HepG2 (cell line): ENCODE measurements around the gene MECR. TPM values are rescaled to one million over a fixed set of nuclear protein-coding genes. Genes with fewer than 3 reads are reported as not detected.

Source experiments
- ATAC-seq: fragments of 200-7000 bp; cut with Tn5 transposase; 3 replicates; pipeline ENCODE4 v1.9.1; 2020; ENCODE audit warnings: mild to moderate bottlenecking, moderate library complexity
- BruUV-seq: library from RNA; stranded (reverse); fragments of 400-500 nt; replicated peaks from 2 replicates; lab custom pipeline; 2021; lab: Mats Ljungman, UMichigan
- CTCF ChIA-PET: fragments of 300-600 bp; formaldehyde crosslinking; extraction: SDS; loops from one replicate; lab custom pipeline; 2021; ENCODE audit warnings: low total read pairs, inconsistent platforms, low intra/inter-chr PET ratio; lab: Yijun Ruan, JAX
- POLR2A ChIA-PET: fragments of 350-600 bp; sonication (Branson Sonifier 250); formaldehyde crosslinking; loops from one replicate; lab custom pipeline; 2020; ENCODE audit warnings: antibody characterized with exemption, inconsistent platforms; lab: Yijun Ruan, JAX
- DNase-seq: peaks from one replicate; pipeline ENCODE4 v3.0.0-alpha.2; 2015; ENCODE audit warnings: low spot score
- FAIRE-seq: peaks from 3 replicates; lab custom pipeline; 2011; peaks lifted over from hg19 to GRCh38; lab: Jason Lieb, UNC
- H2AFZ ChIP-seq: one replicate; pipeline ENCODE4 v1.6.1; 2011; ENCODE audit warnings: low read length, inconsistent platforms
- H3K27ac ChIP-seq: fragments of 300-600 bp; 3 replicates; pipeline ENCODE4 v1.8.0; 2011; ENCODE audit warnings: mixed run types, mild to moderate bottlenecking, mixed read lengths, low read length, inconsistent platforms; ENCODE audit not compliant: insufficient read depth; ENCODE audit errors: extremely low read length
- H3K27me3 ChIP-seq, 2 experiments: fragments of 200-600 bp in 1 of 2; 2 replicates in 1 of 2; 3 replicates in 1 of 2; pipeline versions ENCODE4 v1.6.0 to v1.8.0; 2011; ENCODE audit warnings: low read length in 2 of 2, mild to moderate bottlenecking in 2 of 2, moderate library complexity in 2 of 2, inconsistent platforms in 1 of 2; ENCODE audit not compliant: insufficient read depth in 2 of 2, control insufficient read depth in 1 of 2
- H3K36me3 ChIP-seq, 2 experiments: fragments of 200-600 bp in 1 of 2; replicated peaks in 1 of 2; 2 replicates in 1 of 2; 3 replicates in 1 of 2; pipeline versions ENCODE4 v1.5.1 to v1.8.0; 2011; ENCODE audit warnings: low read length in 2 of 2, inconsistent platforms in 1 of 2; ENCODE audit not compliant: insufficient read depth in 2 of 2, control insufficient read depth in 1 of 2
- H3K4me1 ChIP-seq: 2 replicates; pipeline ENCODE4 v1.5.1; 2012; ENCODE audit warnings: low read length, inconsistent platforms; ENCODE audit not compliant: insufficient read depth
- H3K4me2 ChIP-seq: 2 replicates; pipeline ENCODE4 v1.6.0; 2011; ENCODE audit warnings: low read depth, low read length, inconsistent platforms
- H3K4me3 ChIP-seq, 3 experiments: fragments of 200-600 bp in 1 of 3; sonication (generic), shearing (Covaris generic) in 1 of 3; replicated peaks in 1 of 3; 2 replicates each; pipeline ENCODE4 v1.5.1; 2011 to 2016; ENCODE audit warnings: low read length in 3 of 3, inconsistent platforms in 2 of 3, low read depth in 2 of 3, mild to moderate bottlenecking in 2 of 3, control low read depth in 1 of 3, mixed read lengths in 1 of 3; ENCODE audit not compliant: insufficient read depth in 1 of 3
- H3K79me2 ChIP-seq: one replicate; pipeline ENCODE4 v1.6.1; 2011; ENCODE audit warnings: low read length, inconsistent platforms; ENCODE audit not compliant: insufficient read depth
- H3K9ac ChIP-seq: 2 replicates; pipeline ENCODE4 v1.6.0; 2011; ENCODE audit warnings: mild to moderate bottlenecking, low read depth, low read length, inconsistent platforms; ENCODE audit not compliant: insufficient read depth
- H3K9me3 ChIP-seq: 2 replicates; pipeline ENCODE4 v1.5.1; 2012; ENCODE audit warnings: mild to moderate bottlenecking, low read length
- H4K20me1 ChIP-seq: 2 replicates; pipeline ENCODE4 v1.6.0; 2011; ENCODE audit warnings: inconsistent platforms, mild to moderate bottlenecking, low read length, moderate library complexity; ENCODE audit not compliant: insufficient read depth
- FOSL1 ChIP-seq: sonication (generic); formaldehyde crosslinking; IDR thresholded peaks from 2 replicates; pipeline ENCODE4 v1.9.0; 2021; ENCODE audit warnings: missing genetic modification reagents, borderline replicate concordance
- KLF16 ChIP-seq, 2 experiments: sonication (generic) in 1 of 2; formaldehyde crosslinking in 1 of 2; IDR thresholded peaks; 2 replicates each; pipeline versions ENCODE4 v1.6.1 to v1.8.0; 2016 to 2023; ENCODE audit warnings: missing genetic modification reagents in 2 of 2, missing compliant biosample characterization in 1 of 2
- MTA1 ChIP-seq: sonication (generic); formaldehyde crosslinking; IDR thresholded peaks from 2 replicates; pipeline ENCODE4 v1.4.0; 2020; ENCODE audit warnings: missing genetic modification reagents, mild to moderate bottlenecking, borderline replicate concordance
- RNF2 ChIP-seq: fragments of 450-650 bp; conservative IDR thresholded peaks from 2 replicates; pipeline ENCODE4 v1.6.1; 2016; ENCODE audit warnings: low read depth
- SRSF1 ChIP-seq: fragments of 200-400 bp; formaldehyde crosslinking; optimal IDR thresholded peaks from 2 replicates; pipeline ENCODE3; 2017; ENCODE audit warnings: mild to moderate bottlenecking, low read depth, low read length, moderate library complexity
- YY1 ChIP-seq: IDR thresholded peaks from 2 replicates; pipeline ENCODE4 v1.6.1; 2011; ENCODE audit warnings: low read length, low read depth, moderate library complexity, mild to moderate bottlenecking; ENCODE audit not compliant: insufficient read depth, insufficient replicate concordance
- ZNF263 ChIP-seq: sonication (generic); formaldehyde crosslinking; IDR thresholded peaks from 2 replicates; pipeline ENCODE4 v1.4.0; 2020; ENCODE audit warnings: missing genetic modification reagents
- ZNF362 ChIP-seq: sonication (generic); formaldehyde crosslinking; IDR thresholded peaks from 2 replicates; pipeline ENCODE4 v1.4.0; 2020; ENCODE audit warnings: missing genetic modification reagents, mild to moderate bottlenecking, borderline replicate concordance
- ZNF367 ChIP-seq: sonication (generic); formaldehyde crosslinking; IDR thresholded peaks from 2 replicates; pipeline ENCODE4 v1.4.0; 2020; ENCODE audit warnings: missing genetic modification reagents, borderline replicate concordance
- ZNF549 ChIP-seq: sonication (generic); formaldehyde crosslinking; IDR thresholded peaks from 2 replicates; pipeline ENCODE4 v1.5.0; 2020; ENCODE audit warnings: missing genetic modification reagents
- ZNF550 ChIP-seq: sonication (generic); formaldehyde crosslinking; IDR thresholded peaks from 2 replicates; pipeline ENCODE4 v1.4.0; 2020; ENCODE audit warnings: mild to moderate bottlenecking, missing genetic modification reagents, borderline replicate concordance
- ZNF572 ChIP-seq: sonication (generic); formaldehyde crosslinking; IDR thresholded peaks from 2 replicates; pipeline ENCODE4 v1.5.1; 2020; ENCODE audit warnings: mild to moderate bottlenecking, missing genetic modification reagents
- WGBS: methylation state at CpG from one replicate; pipeline ENCODE4 v1.1.6; 2017; ENCODE audit warnings: low lambda C conversion rate; 5-methylcytosine and 5-hydroxymethylcytosine counted together
- in situ Hi-C: cut with HindIII; loops from 2 replicates; pipeline ENCODE4 v1.10.0; 2017; ENCODE audit warnings: low pct_unique_long_range_greater_than_20kb; ENCODE audit not compliant: extremely low pct_ligation_motif_present
- intact Hi-C: fragments of 100-400 bp; cut with micrococcal nuclease; formaldehyde crosslinking; loops from one replicate; pipeline ENCODE4 v1.10.0; 2022; ENCODE audit not compliant: unreplicated experiment
- polyA plus RNA-seq, 8 experiments: library from polyadenylated mRNA; depleted of rRNA in 3 of 8; stranded (reverse) in 7 of 8; unstranded in 1 of 8; fragments of >200 nt; fragmentation: Illumina TruSeq in 4 of 8; extraction: Trizol in 4 of 8; gene quantifications; 2 replicates each; pipeline versions ENCODE4 v1.2.1 to v1.2.3, GENCODE V29; 2011 to 2016; ENCODE audit warnings: low read depth in 4 of 8, missing spikeins in 1 of 8, mixed read lengths in 1 of 8; ENCODE audit not compliant: insufficient read depth in 1 of 8
- total RNA-seq, 5 experiments: library from RNA; depleted of rRNA; stranded (reverse); fragments of >200 nt; fragmentation: Illumina TruSeq; extraction: Trizol; gene quantifications; 2 replicates each; pipeline ENCODE4 v1.2.3, GENCODE V29; 2016; ENCODE audit warnings: low read depth in 1 of 5
- TF ChIP-seq, protein P1 (sequence below): sonication (generic); formaldehyde crosslinking; IDR thresholded peaks from 2 replicates; pipeline ENCODE4 v1.4.0; 2020; ENCODE audit warnings: missing genetic modification reagents

Gene MECR
- total and polyA plus RNA-seq, 2 of the 13 experiments (the other 11 are each of a cell fraction or from before 2014, with no cell fraction given) = 18.8 to 24.9 TPM

GRCh38 chr1:29162025-29162424, 68.7 kb downstream of the MECR start:
- Histone ChIP-seq H3K4me2 (no peak overlapping the region), H2AFZ (no peak overlapping the region), H3K9ac (no peak overlapping the region), H4K20me1 (peaks cover 20% of the 10 kb centered on the region), H3K36me3 (peaks cover 21 to 79% of the 10 kb centered on the region in 2 experiments), H3K27me3 (no peaks in the 10 kb centered on the region), H3K27ac (no peak overlapping the region), H3K9me3 (no peaks in the 10 kb centered on the region), H3K79me2 (peaks cover 56% of the 10 kb centered on the region), H3K4me1 (peaks cover 31% of the 10 kb centered on the region), H3K4me3 (no peak overlapping the region)
- FAIRE-seq = no peak
- CTCF ChIA-PET = no interaction called here
- 90% methylated on average over 4 of the region's 4 CpGs for WGBS
- POLR2A ChIA-PET = interaction anchor here (0.6 to 1.8 kb wide), 2 partner anchors 20 to 528 kb away, joined by 3 read pairs; partner anchors contain the start of gene SRSF4
- BruUV-seq = no TSS peak
- in situ Hi-C loops = no loop called here
- intact Hi-C loops = no loop called here
- no peak for TF ChIP-seq YY1
- TF ChIP-seq ZNF263 (CRISPR knock-in tag) = no peak
- TF ChIP-seq MTA1 (CRISPR knock-in tag) = no peak
- no peak for TF ChIP-seq FOSL1 (CRISPR knock-in tag)
- no peak for TF ChIP-seq RNF2
- DNase-seq = no peak
- no peak for ATAC-seq

GRCh38 chr1:29159773-29160172, 71.0 kb downstream of the MECR start:
- intact Hi-C loops = no loop called here
- 95% methylated on average over 3 of the region's 3 CpGs for WGBS
- CTCF ChIA-PET = no interaction called here

More at GRCh38 chr1:29159773-29160172, 71.0 kb downstream of the MECR start:
- DNase-seq (no peak), ATAC-seq (no peak), FAIRE-seq (no peak)
- BruUV-seq = no TSS peak
- Histone ChIP-seq H3K4me1 (peaks cover 8% of the 10 kb centered on the region), H3K27me3 (no peaks in the 10 kb centered on the region), H2AFZ (no peak overlapping the region), H3K9me3 (no peaks in the 10 kb centered on the region), H3K27ac (no peak overlapping the region), H3K4me3 (no peak overlapping the region), H3K79me2 (peaks cover 35% of the 10 kb centered on the region), H3K36me3 (peaks cover 17 to 81% of the 10 kb centered on the region in 2 experiments), H4K20me1 (peaks cover 20% of the 10 kb centered on the region), H3K4me2 (no peak overlapping the region; the same call in 1 of the 2 replicates), H3K9ac (no peak overlapping the region)
- TF ChIP-seq KLF16 (CRISPR knock-in tag; IDR thresholded peaks at IDR 0.05) = no peak
- no peak for TF ChIP-seq ZNF362 (CRISPR knock-in tag)
- TF ChIP-seq, protein P1, sequence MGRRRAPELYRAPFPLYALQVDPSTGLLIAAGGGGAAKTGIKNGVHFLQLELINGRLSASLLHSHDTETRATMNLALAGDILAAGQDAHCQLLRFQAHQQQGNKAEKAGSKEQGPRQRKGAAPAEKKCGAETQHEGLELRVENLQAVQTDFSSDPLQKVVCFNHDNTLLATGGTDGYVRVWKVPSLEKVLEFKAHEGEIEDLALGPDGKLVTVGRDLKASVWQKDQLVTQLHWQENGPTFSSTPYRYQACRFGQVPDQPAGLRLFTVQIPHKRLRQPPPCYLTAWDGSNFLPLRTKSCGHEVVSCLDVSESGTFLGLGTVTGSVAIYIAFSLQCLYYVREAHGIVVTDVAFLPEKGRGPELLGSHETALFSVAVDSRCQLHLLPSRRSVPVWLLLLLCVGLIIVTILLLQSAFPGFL = no peak
- TF ChIP-seq ZNF550 = no peak
- no peak for TF ChIP-seq SRSF1
- TF ChIP-seq ZNF549 (CRISPR knock-in tag) = no peak
- TF ChIP-seq ZNF367 = no peak
- no peak for TF ChIP-seq ZNF572 (CRISPR knock-in tag)
- POLR2A ChIA-PET = no interaction called here
- in situ Hi-C loops = no loop called here
